Activated naive CD8-positive, alpha-beta T cell treated with anti-CD3 and anti-CD28 coated beads, Interleukin-2, amount 50 U/mL, for 24 hours (primary cell): ENCODE measurements around the gene HS3ST3B1.

Experiments
- ATAC-seq: fragments of 150-1000 bp; cut with Tn5 transposase; one replicate; pipeline ENCODE4 v1.10.0; 2021
- DNase-seq: peaks from one replicate; pipeline ENCODE4 v3.0.0; 2021
- H3K27ac Mint-ChIP-seq: one replicate; pipeline ENCODE4 v1.8.0; 2021; ENCODE audit warnings: mild to moderate bottlenecking, mixed read lengths
- H3K27me3 Mint-ChIP-seq: one replicate; pipeline ENCODE4 v1.8.0; 2021; ENCODE audit warnings: mixed read lengths
- H3K36me3 Mint-ChIP-seq: one replicate; pipeline ENCODE4 v1.8.0; 2021; ENCODE audit warnings: low read depth, mixed read lengths
- H3K4me1 Mint-ChIP-seq: one replicate; pipeline ENCODE4 v1.8.0; 2021; ENCODE audit warnings: mixed read lengths
- H3K4me3 Mint-ChIP-seq: one replicate; pipeline ENCODE4 v1.8.0; 2021; ENCODE audit warnings: mild to moderate bottlenecking, moderate library complexity, mixed read lengths
- H3K9me3 Mint-ChIP-seq: one replicate; pipeline ENCODE4 v1.8.0; 2021; ENCODE audit warnings: mixed read lengths

The HS3ST3B1 gene

DNA sequence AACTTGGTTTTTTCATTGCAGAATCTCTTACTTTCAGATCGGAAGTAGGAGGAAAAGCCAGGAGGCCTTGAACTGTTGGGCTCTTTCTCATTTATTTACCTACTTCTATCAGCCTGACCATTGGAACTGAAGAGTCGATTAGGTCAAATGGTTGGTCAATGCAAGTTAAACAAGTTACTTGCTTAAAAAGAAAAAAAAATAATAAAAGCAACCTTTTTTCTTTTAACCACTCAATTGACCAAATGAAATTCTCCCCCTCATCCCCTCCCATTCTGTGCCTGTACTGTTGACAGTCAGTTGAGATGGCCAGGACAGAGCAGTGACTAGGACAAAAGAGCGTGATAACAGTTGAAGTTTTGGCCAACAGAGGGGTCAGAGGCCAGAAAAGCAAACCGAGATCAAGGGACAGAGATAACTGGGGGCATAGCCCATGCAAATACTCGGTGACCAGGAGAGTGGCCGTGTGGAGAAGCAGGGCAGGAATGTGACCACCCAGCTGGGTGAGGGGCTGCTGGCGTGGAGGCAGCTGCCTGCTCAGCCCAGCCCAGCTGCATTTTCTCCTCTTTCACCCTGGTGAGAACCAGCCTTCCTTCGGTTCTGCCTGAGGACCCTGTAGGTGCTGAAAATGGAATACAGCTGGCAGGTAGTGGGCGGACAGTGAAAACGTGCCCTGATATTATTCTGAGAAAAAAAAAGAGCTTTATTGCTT, 72.2 kb downstream of the HS3ST3B1 start:
- H3K4me3 Mint-ChIP-seq: no peak overlapping the region
- no peaks in the 10 kb centered on the region for H3K27me3 Mint-ChIP-seq
- H3K27ac Mint-ChIP-seq: no peak overlapping the region
- H3K9me3 Mint-ChIP-seq: peaks cover 1% of the 10 kb centered on the region
- ATAC-seq (no peak), DNase-seq (no peak)
- H3K36me3 Mint-ChIP-seq: no peaks in the 10 kb centered on the region
- H3K4me1 Mint-ChIP-seq: no peaks in the 10 kb centered on the region

DNA sequence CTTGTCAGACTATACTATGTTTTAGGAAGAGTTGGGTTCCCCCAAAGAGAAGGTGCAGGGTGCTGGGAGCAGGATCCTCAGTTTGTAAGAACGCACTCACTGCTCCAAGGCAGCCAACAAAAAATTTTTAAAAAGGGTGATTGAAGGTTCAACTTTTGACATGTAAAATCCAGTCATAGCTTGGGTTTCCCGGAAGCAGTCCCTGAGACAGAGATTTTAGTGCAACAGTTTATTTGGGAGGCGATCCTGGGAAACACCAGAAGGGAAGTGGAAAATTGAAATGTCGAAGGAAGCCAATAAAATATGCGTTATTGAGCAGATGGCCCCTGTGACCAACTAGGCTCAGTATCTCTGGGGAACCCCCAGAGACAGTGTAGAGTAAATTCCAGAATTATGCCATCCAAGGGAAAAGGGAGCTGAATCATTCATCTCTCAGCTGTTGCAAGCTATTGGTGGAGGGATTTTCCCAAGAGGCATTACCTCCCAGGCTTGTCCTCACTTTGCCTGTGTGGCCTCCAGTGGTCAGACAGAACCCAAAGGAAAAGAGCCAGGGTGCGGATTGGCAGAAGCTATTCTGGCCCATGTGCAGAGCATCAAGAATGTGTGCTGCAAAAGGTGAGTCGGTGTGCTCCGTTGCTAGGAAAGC, 72.9 kb downstream of the HS3ST3B1 start:
- H3K27ac Mint-ChIP-seq: no peak overlapping the region
- H3K27me3 Mint-ChIP-seq: no peaks in the 10 kb centered on the region
- no peaks in the 10 kb centered on the region for H3K9me3 Mint-ChIP-seq
- no peak for DNase-seq
- ATAC-seq: no peak
- H3K4me1 Mint-ChIP-seq: no peaks in the 10 kb centered on the region
- H3K4me3 Mint-ChIP-seq: no peak overlapping the region
- H3K36me3 Mint-ChIP-seq: no peaks in the 10 kb centered on the region

DNA sequence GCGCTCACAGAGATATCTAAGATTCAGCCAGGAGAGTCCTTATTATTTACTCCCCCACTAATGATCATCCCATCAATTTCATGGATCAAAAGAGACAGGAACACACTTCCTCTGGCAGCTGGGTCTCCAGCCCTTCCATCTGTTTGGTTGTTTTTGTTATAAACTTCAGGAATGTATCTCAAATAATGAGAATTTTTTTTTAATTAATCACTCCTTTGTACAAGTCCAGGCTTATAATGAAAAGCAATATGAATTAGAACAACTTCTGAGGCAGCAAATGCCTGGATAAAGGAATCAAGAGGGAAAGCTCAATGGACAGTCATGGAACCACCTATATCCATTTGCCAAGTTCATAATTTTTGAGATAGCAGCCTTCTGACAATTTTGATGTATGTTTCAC, 73.4 kb downstream of the HS3ST3B1 start:
- DNase-seq: no peak
- no peak overlapping the region for H3K27ac Mint-ChIP-seq
- no peak for ATAC-seq
- H3K27me3 Mint-ChIP-seq: no peaks in the 10 kb centered on the region
- H3K4me1 Mint-ChIP-seq: no peaks in the 10 kb centered on the region
- no peaks in the 10 kb centered on the region for H3K9me3 Mint-ChIP-seq
- no peaks in the 10 kb centered on the region for H3K36me3 Mint-ChIP-seq
- H3K4me3 Mint-ChIP-seq: no peak overlapping the region

DNA sequence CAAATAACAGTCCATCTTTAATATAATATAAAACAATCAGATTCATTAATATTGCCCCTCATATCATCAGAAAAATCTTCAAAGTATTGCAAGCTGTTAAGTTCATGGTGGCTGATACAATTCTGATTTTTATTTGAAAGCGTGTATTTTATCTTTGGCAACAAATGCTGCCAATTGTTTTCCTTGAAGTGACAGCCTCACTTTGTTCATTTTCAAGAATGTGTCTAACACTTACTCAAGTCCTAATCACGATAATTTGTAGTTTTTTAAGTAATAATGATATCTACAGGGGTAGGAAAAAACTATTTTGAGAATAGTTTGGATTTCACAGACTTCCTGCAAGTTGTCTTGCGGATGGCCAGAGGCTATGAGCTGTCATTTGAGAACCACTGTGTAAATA, 75.8 kb downstream of the HS3ST3B1 start:
- no peak for DNase-seq
- Mint-ChIP-seq H3K9me3 (no peaks in the 10 kb centered on the region), H3K27me3 (no peaks in the 10 kb centered on the region), H3K27ac (no peak overlapping the region), H3K4me1 (no peaks in the 10 kb centered on the region), H3K36me3 (no peaks in the 10 kb centered on the region), H3K4me3 (no peak overlapping the region)
- ATAC-seq: no peak

DNA sequence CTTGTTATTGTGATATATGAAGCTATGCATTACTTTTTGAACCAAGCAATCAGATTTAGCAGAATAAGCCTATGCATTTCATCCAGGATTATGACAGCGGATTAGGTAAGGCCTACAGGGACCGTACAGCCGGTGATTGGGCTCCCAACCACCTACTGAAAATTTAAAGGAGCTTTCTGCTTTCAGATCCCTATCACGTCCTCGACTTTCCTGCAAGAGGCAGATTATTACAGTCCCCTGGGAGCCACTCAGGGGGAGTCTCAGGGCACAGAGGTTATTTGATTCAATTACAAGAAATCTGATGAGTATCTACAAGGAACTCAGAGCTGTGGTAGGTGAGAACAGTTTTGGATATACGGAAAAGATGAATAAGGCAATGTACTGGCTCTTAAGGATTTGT, 80.7 kb downstream of the HS3ST3B1 start:
- ATAC-seq: no peak
- no peak overlapping the region for H3K27ac Mint-ChIP-seq
- no peak overlapping the region for H3K4me3 Mint-ChIP-seq
- H3K9me3 Mint-ChIP-seq: no peaks in the 10 kb centered on the region
- no peaks in the 10 kb centered on the region for H3K36me3 Mint-ChIP-seq
- H3K27me3 Mint-ChIP-seq: no peaks in the 10 kb centered on the region
- DNase-seq: no peak
- H3K4me1 Mint-ChIP-seq: no peaks in the 10 kb centered on the region

DNA sequence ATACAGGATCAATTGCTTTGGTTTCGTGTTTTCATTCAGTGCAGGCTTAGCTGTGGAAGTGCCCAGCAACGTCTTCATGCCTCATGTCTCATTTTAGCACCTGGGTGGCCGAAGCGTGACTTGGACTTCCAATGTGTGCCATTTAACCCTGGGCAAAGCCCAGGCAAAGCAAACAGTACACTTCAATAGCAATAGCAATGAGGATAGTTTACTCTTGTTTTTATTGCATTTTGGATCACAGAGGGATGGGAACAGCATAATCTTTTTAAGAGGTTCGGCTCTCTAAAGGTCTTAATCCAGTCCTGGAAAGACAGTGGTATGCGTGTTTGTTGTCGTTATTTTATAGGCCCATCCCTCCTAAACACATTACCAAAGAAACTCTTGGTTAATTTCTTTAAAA, 86.2 kb downstream of the HS3ST3B1 start:
- Mint-ChIP-seq H3K36me3 (no peaks in the 10 kb centered on the region), H3K9me3 (peaks cover 14% of the 10 kb centered on the region), H3K27ac (no peak overlapping the region), H3K27me3 (no peaks in the 10 kb centered on the region), H3K4me1 (no peaks in the 10 kb centered on the region), H3K4me3 (no peak overlapping the region)
- no peak for DNase-seq
- no peak for ATAC-seq

DNA sequence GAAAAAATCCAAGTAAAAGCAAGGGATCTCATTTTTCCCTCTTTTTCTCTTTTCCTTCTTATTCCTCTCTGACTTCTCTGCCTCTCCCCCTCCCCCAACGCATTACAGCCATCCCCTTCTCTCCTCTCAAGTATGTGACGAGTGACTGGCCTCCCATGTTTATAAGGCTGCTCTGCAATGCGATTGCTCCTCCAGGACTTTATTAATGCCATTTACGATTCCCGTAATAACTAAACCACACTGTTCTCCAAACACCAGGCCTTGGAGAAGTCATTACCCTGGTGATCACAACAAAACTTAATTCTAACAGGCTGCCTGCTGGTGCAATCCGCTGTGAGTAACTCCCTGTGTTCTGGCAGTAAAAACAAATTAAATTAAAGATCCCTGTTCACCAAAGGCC, 88.8 kb downstream of the HS3ST3B1 start:
- Mint-ChIP-seq H3K9me3 (peaks cover 20% of the 10 kb centered on the region), H3K4me1 (no peaks in the 10 kb centered on the region), H3K36me3 (no peaks in the 10 kb centered on the region), H3K4me3 (no peak overlapping the region), H3K27me3 (no peaks in the 10 kb centered on the region), H3K27ac (no peak overlapping the region)
- no peak for DNase-seq
- ATAC-seq: no peak

DNA sequence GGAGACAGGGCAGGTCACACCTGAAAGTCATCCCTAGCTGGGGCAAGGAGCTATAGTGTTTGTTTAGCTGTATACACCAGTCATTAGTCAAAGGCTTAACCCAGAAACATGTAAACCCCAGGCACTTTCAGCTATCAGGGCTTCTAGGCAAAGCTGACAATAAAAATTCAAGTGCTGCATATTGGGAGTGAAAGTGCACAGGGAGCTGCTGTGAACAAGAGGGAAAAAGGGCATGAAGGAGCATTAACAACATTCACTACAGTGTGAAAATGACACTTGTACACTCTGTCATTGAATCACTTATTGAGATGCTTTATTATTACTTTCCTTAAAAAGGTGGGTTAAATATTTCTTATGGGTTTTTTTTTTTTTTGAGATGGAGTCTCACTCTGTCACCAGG, 92.8 kb downstream of the HS3ST3B1 start:
- no peak for DNase-seq
- Mint-ChIP-seq H3K36me3 (no peaks in the 10 kb centered on the region), H3K4me1 (no peaks in the 10 kb centered on the region), H3K27me3 (no peaks in the 10 kb centered on the region), H3K27ac (no peak overlapping the region), H3K9me3 (peaks cover 20% of the 10 kb centered on the region), H3K4me3 (no peak overlapping the region)
- ATAC-seq: no peak

DNA sequence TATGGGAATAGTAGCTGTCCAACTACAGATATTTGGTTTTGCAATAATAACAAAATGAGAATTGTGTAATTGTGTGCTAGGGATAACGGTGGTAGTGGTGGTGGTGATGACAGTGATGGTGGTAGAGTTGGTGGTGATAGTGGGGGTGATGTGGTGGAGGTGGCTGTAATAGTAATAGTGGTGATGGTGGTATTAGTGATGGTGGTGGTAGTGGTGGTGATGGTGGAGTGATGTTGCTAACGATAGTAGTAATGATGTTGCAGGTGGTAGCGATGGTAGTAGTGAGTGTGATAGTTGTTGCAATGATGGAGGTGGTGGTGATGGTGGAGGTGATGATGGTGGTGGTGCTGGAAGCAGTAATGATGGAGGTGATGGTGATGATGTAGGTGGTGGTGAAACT, 94.4 kb downstream of the HS3ST3B1 start:
- H3K4me3 Mint-ChIP-seq: no peak overlapping the region
- no peaks in the 10 kb centered on the region for H3K36me3 Mint-ChIP-seq
- no peaks in the 10 kb centered on the region for H3K27me3 Mint-ChIP-seq
- no peak overlapping the region for H3K27ac Mint-ChIP-seq
- peaks cover 2% of the 10 kb centered on the region for H3K4me1 Mint-ChIP-seq
- H3K9me3 Mint-ChIP-seq: peaks cover 20% of the 10 kb centered on the region
- DNase-seq (no peak), ATAC-seq (no peak)

DNA sequence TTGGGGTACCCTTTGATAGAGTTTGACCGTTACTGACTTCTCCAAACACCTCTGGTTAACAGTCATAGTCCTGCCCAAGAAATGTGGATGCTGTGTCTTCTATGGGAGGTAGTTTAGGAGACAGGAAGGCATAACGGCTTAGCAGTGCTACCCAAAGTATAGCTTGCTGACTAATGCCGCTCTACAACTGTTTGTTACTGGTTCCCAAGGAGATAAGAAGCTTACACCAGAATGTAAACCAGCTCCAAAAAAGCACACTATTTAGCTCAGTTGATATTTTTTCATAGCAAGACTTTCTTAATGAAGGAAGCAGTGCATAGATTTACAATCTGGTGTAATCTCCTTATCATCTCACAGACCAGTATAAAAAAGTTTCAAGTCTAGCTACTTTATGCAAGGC, 95.7 kb downstream of the HS3ST3B1 start:
- no peaks in the 10 kb centered on the region for H3K27me3 Mint-ChIP-seq
- ATAC-seq: no peak
- peaks cover 2% of the 10 kb centered on the region for H3K4me1 Mint-ChIP-seq
- H3K27ac Mint-ChIP-seq: no peak overlapping the region
- no peak for DNase-seq
- H3K4me3 Mint-ChIP-seq: no peak overlapping the region
- no peaks in the 10 kb centered on the region for H3K36me3 Mint-ChIP-seq
- peaks cover 11% of the 10 kb centered on the region for H3K9me3 Mint-ChIP-seq

DNA sequence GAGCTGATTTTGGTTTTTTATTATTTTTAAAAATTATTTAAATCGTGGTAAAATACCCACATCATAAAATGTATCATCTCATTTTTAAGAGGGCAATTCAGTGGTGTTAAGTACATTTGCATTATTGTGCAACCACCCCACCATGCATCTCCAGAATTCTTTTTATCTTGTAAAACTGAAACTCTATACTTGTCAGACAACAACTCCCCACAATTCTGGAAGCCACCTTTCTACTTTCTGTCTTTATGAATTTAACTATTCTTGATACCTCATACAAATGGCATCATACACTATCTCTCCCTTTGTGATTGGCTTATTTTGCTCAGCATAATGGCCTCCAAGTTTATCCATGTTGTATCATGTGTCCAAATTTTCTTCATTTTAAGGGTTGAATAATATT, 97.9 kb downstream of the HS3ST3B1 start:
- no peak for DNase-seq
- H3K4me3 Mint-ChIP-seq: no peak overlapping the region
- H3K27me3 Mint-ChIP-seq: no peaks in the 10 kb centered on the region
- peaks cover 6% of the 10 kb centered on the region for H3K4me1 Mint-ChIP-seq
- H3K9me3 Mint-ChIP-seq: peaks cover 7% of the 10 kb centered on the region
- ATAC-seq: no peak
- H3K27ac Mint-ChIP-seq: no peak overlapping the region
- H3K36me3 Mint-ChIP-seq: no peaks in the 10 kb centered on the region
